DOHH2 (cell line): ENCODE results near the gene C1orf87.

Source experiments
- EZH2phosphoT487 ChIP-seq: fragments of 200-600 bp; sonication (generic); IDR thresholded peaks from 2 replicates; pipeline ENCODE4 v1.6.1; 2017; ENCODE audit warnings: borderline replicate concordance, mild to moderate bottlenecking, antibody characterized with exemption, low read length, moderate library complexity, mixed read lengths
- TF ChIP-seq, protein P1 (sequence below): fragments of 200-600 bp; sonication (generic); IDR thresholded peaks from one replicate; pipeline ENCODE4 v1.5.1; 2014; ENCODE audit warnings: antibody characterized with exemption, mild to moderate bottlenecking, low read depth, low read length; ENCODE audit not compliant: poor library complexity, severe bottlenecking

DNA sequence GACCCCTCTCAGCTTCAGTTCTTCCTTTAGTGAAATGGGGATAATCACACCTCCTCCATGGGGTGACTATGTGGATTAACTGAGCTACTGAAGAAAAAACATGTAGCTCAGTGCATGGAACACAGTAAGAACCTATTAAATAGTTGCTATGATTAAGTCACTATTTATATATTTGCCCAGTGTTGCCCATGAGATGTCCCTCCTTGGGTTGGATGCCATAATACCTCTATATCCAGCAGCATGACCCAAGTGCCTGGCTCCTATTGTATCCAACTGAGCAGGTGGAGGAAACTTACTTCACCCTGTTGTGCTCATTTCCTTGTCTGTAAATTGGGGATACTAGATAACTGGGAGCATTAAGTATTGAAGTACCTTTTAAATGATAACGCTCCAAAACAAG is 99.9 kb downstream of the C1orf87 start:
- TF ChIP-seq, protein P1, sequence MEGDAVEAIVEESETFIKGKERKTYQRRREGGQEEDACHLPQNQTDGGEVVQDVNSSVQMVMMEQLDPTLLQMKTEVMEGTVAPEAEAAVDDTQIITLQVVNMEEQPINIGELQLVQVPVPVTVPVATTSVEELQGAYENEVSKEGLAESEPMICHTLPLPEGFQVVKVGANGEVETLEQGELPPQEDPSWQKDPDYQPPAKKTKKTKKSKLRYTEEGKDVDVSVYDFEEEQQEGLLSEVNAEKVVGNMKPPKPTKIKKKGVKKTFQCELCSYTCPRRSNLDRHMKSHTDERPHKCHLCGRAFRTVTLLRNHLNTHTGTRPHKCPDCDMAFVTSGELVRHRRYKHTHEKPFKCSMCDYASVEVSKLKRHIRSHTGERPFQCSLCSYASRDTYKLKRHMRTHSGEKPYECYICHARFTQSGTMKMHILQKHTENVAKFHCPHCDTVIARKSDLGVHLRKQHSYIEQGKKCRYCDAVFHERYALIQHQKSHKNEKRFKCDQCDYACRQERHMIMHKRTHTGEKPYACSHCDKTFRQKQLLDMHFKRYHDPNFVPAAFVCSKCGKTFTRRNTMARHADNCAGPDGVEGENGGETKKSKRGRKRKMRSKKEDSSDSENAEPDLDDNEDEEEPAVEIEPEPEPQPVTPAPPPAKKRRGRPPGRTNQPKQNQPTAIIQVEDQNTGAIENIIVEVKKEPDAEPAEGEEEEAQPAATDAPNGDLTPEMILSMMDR: no peak
- TF ChIP-seq EZH2phosphoT487: no peak
